Epidermal melanocyte (primary cell): Measurements from ENCODE around the gene CLEC4G.
"Not testable (repeated sequence)": the region's sequence is repeated elsewhere in the genome, so short reads cannot be mapped to it uniquely, and the experiment has no call there.

Experiments used
- DNase-seq: peaks from one replicate; pipeline ENCODE4 v3.0.0; 2011; ENCODE audit warnings: low spot score; ENCODE audit not compliant: insufficient read length

CLEC4G gene

GRCh38 chr19:7746903-7747884, 15.3 kb upstream of the CLEC4G start, which contains the start of gene CD209:
Gene CD209 (minus strand): TSS chr19:7747534. CDS start chr19:7747511, 23 bp downstream.
- no peak for DNase-seq

GRCh38 chr19:7746306-7746705, 14.4 kb upstream of the CLEC4G start:
- not testable (repeated sequence) for DNase-seq

- no peak for DNase-seq
Observed at GRCh38 chr19:7744871-7745650, 13.2 kb upstream of the CLEC4G start.

GRCh38 chr19:7744199-7744786, 12.4 kb upstream of the CLEC4G start:
- no peak for DNase-seq

- no peak for DNase-seq
Observed at GRCh38 chr19:7743425-7743841, 11.5 kb upstream of the CLEC4G start.

- no peak for DNase-seq
Observed at GRCh38 chr19:7742991-7743390, 11.1 kb upstream of the CLEC4G start.

- no peak for DNase-seq
Observed at GRCh38 chr19:7742575-7742974, 10.7 kb upstream of the CLEC4G start.

GRCh38 chr19:7740682-7741054, 8.8 kb upstream of the CLEC4G start:
- DNase-seq: no peak

- DNase-seq: no peak
Observed at GRCh38 chr19:7739801-7740681, 8.1 kb upstream of the CLEC4G start.

- no peak for DNase-seq
Observed at GRCh38 chr19:7739211-7739755, 7.4 kb upstream of the CLEC4G start.

- no peak for DNase-seq
Observed at GRCh38 chr19:7738023-7738422, 6.1 kb upstream of the CLEC4G start.

GRCh38 chr19:7737215-7737614, 5.3 kb upstream of the CLEC4G start:
- DNase-seq: no peak

- DNase-seq: no peak
Observed at GRCh38 chr19:7736148-7736547, 4.2 kb upstream of the CLEC4G start.

- no peak for DNase-seq
Observed at GRCh38 chr19:7734220-7735203, 2.6 kb upstream of the CLEC4G start.

GRCh38 chr19:7733376-7733775, 1.5 kb upstream of the CLEC4G start:
- no peak for DNase-seq

GRCh38 chr19:7731615-7732014, 295 bp downstream of the CLEC4G start:
- DNase-seq: no peak

- no peak for DNase-seq
Observed at GRCh38 chr19:7731218-7731595, 703 bp downstream of the CLEC4G start.

- DNase-seq: no peak
Observed at GRCh38 chr19:7730286-7731217, 1.4 kb downstream of the CLEC4G start.
